Neural cell (in vitro differentiated cells): ENCODE results near the gene LEO1. TPM values are rescaled to one million over a fixed set of nuclear protein-coding genes. Genes with fewer than 3 reads are reported as not detected.
A peak's percentile ranks its signal among the peaks of the same experiment; 100 is the strongest.

Source experiments
- H2AFZ ChIP-seq: fragments of 200-600, 300-800 bp; sonication (generic), shearing (Covaris generic); 2 replicates; pipeline ENCODE4 v1.6.0; 2014; ENCODE audit warnings: low read depth, mild to moderate bottlenecking, antibody characterized with exemption, low read length, moderate library complexity
- H3F3A ChIP-seq: fragments of 200-600 bp; shearing (Covaris generic); 2 replicates; pipeline ENCODE4 v1.6.1; 2016; ENCODE audit warnings: mild to moderate bottlenecking, moderate library complexity, mixed read lengths, antibody characterized with exemption, low read length; ENCODE audit not compliant: insufficient read depth, poor library complexity, severe bottlenecking
- H3K27ac ChIP-seq: fragments of 200-600, 300-800 bp; sonication (generic), shearing (Covaris generic); 2 replicates; pipeline ENCODE4 v1.5.1; 2014; ENCODE audit warnings: mild to moderate bottlenecking, low read length, moderate library complexity
- H3K27me3 ChIP-seq: fragments of 300-800, 200-600 bp; sonication (generic), shearing (Covaris generic); 2 replicates; pipeline ENCODE4 v1.6.0; 2014; ENCODE audit warnings: mild to moderate bottlenecking, low read depth, low read length, moderate library complexity; ENCODE audit not compliant: insufficient read depth
- H3K36me3 ChIP-seq: fragments of 300-800, 200-600 bp; sonication (generic), shearing (Covaris generic); 2 replicates; pipeline ENCODE4 v1.5.1; 2014; ENCODE audit warnings: mild to moderate bottlenecking, antibody characterized with exemption, low read length, moderate library complexity; ENCODE audit not compliant: insufficient read depth
- H3K4me2 ChIP-seq: fragments of 300-800, 200-600 bp; sonication (generic), shearing (Covaris generic); 2 replicates; pipeline ENCODE4 v1.6.0; 2014; ENCODE audit warnings: mild to moderate bottlenecking, low read length
- H3K4me3 ChIP-seq: fragments of 300-800, 200-600 bp; sonication (generic), shearing (Covaris generic); 2 replicates; pipeline ENCODE4 v1.5.1; 2014; ENCODE audit warnings: mild to moderate bottlenecking, low read length, moderate library complexity
- H3K79me2 ChIP-seq: fragments of 200-600 bp; shearing (Covaris generic); replicated peaks from 2 replicates; pipeline ENCODE4 v1.6.0; 2014; ENCODE audit warnings: mild to moderate bottlenecking, low read length, moderate library complexity; ENCODE audit not compliant: insufficient read depth
- H3K9ac ChIP-seq: fragments of 300-800, 200-600 bp; sonication (generic), shearing (Covaris generic); 2 replicates; pipeline ENCODE4 v1.6.1; 2016; ENCODE audit warnings: mild to moderate bottlenecking, low read length, mixed read lengths
- H3K9me2 ChIP-seq: fragments of 200-600 bp; shearing (Covaris generic); 2 replicates; pipeline ENCODE4 v1.6.1; 2016; ENCODE audit warnings: mild to moderate bottlenecking, low read length, mixed read lengths; ENCODE audit not compliant: insufficient read depth
- H3K9me3 ChIP-seq: fragments of 200-600, 300-800 bp; sonication (generic), shearing (Covaris generic); 2 replicates; pipeline ENCODE4 v1.6.1; 2016; ENCODE audit warnings: mild to moderate bottlenecking, mixed run types, low read length, moderate library complexity, mixed read lengths
- H4K20me1 ChIP-seq: fragments of 200-600 bp; shearing (Covaris generic); 2 replicates; pipeline ENCODE4 v1.6.1; 2016; ENCODE audit warnings: mild to moderate bottlenecking, mixed run types; ENCODE audit not compliant: insufficient read depth
- EP300 ChIP-seq: fragments of 450-650 bp; conservative IDR thresholded peaks from 2 replicates; pipeline ENCODE4 v1.6.1; 2014; ENCODE audit warnings: antibody characterized with exemption, mild to moderate bottlenecking, moderate library complexity; ENCODE audit not compliant: poor library complexity, severe bottlenecking
- EZH2 ChIP-seq: fragments of 200-600, 300-800 bp; shearing (Covaris generic), sonication (generic); IDR thresholded peaks from 2 replicates; pipeline ENCODE4 v1.6.1; 2014; ENCODE audit warnings: antibody characterized with exemption, low read length, borderline replicate concordance, mild to moderate bottlenecking; ENCODE audit not compliant: insufficient read depth, poor library complexity, severe bottlenecking
- POLR2AphosphoS5 ChIP-seq: IDR thresholded peaks from 2 replicates; pipeline ENCODE4 v1.6.1; 2012
- RAD21 ChIP-seq: fragments of 450-650 bp; conservative IDR thresholded peaks from 2 replicates; pipeline ENCODE4 v1.6.1; 2014; ENCODE audit warnings: antibody characterized with exemption, mild to moderate bottlenecking, moderate library complexity
- SMC3 ChIP-seq: fragments of 450-650 bp; conservative IDR thresholded peaks from 2 replicates; pipeline ENCODE4 v1.6.1; 2014; ENCODE audit warnings: antibody characterized with exemption, mild to moderate bottlenecking, moderate library complexity; ENCODE audit not compliant: poor library complexity
- TAF1 ChIP-seq: IDR thresholded peaks from 2 replicates; pipeline ENCODE4 v1.6.1; 2012; ENCODE audit warnings: low read depth
- polyA plus RNA-seq: library from polyadenylated mRNA; depleted of rRNA; stranded (reverse); fragments of >200 nt; gene quantifications from 2 replicates; pipeline ENCODE4 v1.2.3, GENCODE V29; 2014
- small RNA-seq, 3 experiments: library from RNA; depleted of rRNA; stranded (forward); fragments of <200 nt; gene quantifications; one replicate each; pipeline ENCODE3, GENCODE V24; 2012
- TF ChIP-seq, protein P1 (sequence below): fragments of 450-650 bp; IDR thresholded peaks from 2 replicates; pipeline ENCODE4 v1.5.1; 2014; ENCODE audit warnings: antibody characterized with exemption, mild to moderate bottlenecking, moderate library complexity; ENCODE audit not compliant: poor library complexity, severe bottlenecking

Gene LEO1
- polyA plus RNA-seq, 1 donor from 2014 or later, result 30.3 TPM

DNA sequence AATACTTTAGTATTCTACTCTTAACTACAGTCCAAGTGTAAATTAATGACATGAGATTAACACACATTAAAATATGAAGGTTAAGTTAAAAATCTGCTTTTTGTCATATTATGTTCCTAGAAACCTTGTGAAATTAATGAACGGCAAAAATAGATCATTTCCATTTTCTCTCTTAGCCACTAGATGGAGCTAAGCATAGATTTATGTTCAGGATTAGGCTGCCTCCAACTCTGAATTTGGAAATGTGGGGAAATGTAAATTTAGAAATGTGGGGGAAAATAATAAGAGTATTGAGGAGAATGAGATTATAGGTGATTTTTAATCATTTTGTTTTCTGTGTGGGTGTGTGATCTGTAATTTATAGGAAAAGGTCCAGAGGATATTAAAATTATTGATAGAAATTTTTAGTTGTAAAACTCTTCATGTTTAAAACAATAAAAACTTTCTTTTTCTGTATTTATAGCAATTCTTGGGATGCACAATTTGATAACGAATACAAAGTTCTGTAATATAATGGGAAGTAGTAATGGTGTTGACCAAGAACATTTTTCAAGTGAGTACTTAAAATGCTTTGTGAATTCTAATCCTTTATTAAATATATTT lies 82.9 kb downstream of the LEO1 start:
- H3K4me2 ChIP-seq, result no peak overlapping the region
- TF ChIP-seq EP300, result no peak
- TF ChIP-seq SMC3, result peak; percentile 66
- TF ChIP-seq RAD21, result peak; percentile 54
- no peak for TF ChIP-seq TAF1
- TF ChIP-seq POLR2AphosphoS5, result no peak
- TF ChIP-seq, protein P1, sequence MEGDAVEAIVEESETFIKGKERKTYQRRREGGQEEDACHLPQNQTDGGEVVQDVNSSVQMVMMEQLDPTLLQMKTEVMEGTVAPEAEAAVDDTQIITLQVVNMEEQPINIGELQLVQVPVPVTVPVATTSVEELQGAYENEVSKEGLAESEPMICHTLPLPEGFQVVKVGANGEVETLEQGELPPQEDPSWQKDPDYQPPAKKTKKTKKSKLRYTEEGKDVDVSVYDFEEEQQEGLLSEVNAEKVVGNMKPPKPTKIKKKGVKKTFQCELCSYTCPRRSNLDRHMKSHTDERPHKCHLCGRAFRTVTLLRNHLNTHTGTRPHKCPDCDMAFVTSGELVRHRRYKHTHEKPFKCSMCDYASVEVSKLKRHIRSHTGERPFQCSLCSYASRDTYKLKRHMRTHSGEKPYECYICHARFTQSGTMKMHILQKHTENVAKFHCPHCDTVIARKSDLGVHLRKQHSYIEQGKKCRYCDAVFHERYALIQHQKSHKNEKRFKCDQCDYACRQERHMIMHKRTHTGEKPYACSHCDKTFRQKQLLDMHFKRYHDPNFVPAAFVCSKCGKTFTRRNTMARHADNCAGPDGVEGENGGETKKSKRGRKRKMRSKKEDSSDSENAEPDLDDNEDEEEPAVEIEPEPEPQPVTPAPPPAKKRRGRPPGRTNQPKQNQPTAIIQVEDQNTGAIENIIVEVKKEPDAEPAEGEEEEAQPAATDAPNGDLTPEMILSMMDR, result peak; percentile 73
- no peak for TF ChIP-seq EZH2
- H3K27ac ChIP-seq, result no peak overlapping the region
- H2AFZ ChIP-seq, result no peak overlapping the region
- no peak overlapping the region for H3K4me3 ChIP-seq
- H4K20me1 ChIP-seq, result no peaks in the 10 kb centered on the region
- H3F3A ChIP-seq, result no peaks in the 10 kb centered on the region
- H3K9me2 ChIP-seq, result no peaks in the 10 kb centered on the region
- H3K27me3 ChIP-seq, result no peaks in the 10 kb centered on the region
- no peaks in the 10 kb centered on the region for H3K9me3 ChIP-seq
- no peaks in the 10 kb centered on the region for H3K36me3 ChIP-seq
- H3K9ac ChIP-seq, result no peak overlapping the region
- no peaks in the 10 kb centered on the region for H3K79me2 ChIP-seq

Small RNA genes within 50 kb of the gene (small RNA-seq; reads per million reads assigned to genes)
- 0 reads per million in 3 experiments for gene RNU6-90P

Other genes with a start within 250 kb of the LEO1 start
- 6.1 and 8.3 TPM in 2 replicates for gene LYSMD2, start 234.1 kb downstream of the LEO1 start, polyA plus RNA-seq
- 79.9 and 80.3 TPM in 2 replicates for gene TMOD2, start 220.2 kb downstream of the LEO1 start, polyA plus RNA-seq
- gene TMOD3, start 142.1 kb downstream of the LEO1 start, polyA plus RNA-seq, result 10.5 and 12.6 TPM in 2 replicates
- 127 and 140 TPM in 2 replicates for gene MAPK6, start 47.4 kb upstream of the LEO1 start, polyA plus RNA-seq
- 0.24 TPM in 1 of 2 replicates, not detected in the other for gene BCL2L10, start 141.0 kb upstream of the LEO1 start, polyA plus RNA-seq
- 89.6 and 116 TPM in 2 replicates for gene GNB5, start 219.6 kb upstream of the LEO1 start, polyA plus RNA-seq